22Rv1 (cell line): ENCODE data around the gene GHRH.

Experiments used
- CTCF ChIP-seq: fragments of 450-650 bp; IDR thresholded peaks from 2 replicates; pipeline ENCODE4 v1.5.1; 2017; ENCODE audit warnings: mild to moderate bottlenecking
- ZFX ChIP-seq: fragments of 450-650 bp; IDR thresholded peaks from 2 replicates; pipeline ENCODE4 v1.6.1; 2017; ENCODE audit warnings: antibody characterized with exemption, borderline replicate concordance

- TF ChIP-seq CTCF (no peak), ZFX (no peak)
Observed at GRCh38 chr20:37263686-37264085, 2.1 kb upstream of the GHRH start.
